Measurements from ENCODE around the gene ALDH1A3.

ALDH1A3 gene

GRCh38 chr15:100875976-100876375 lies 3.7 kb upstream of the ALDH1A3 start:
- no peak for DNase-seq (ENCODE audit: low read depth)
- no peak for TF ChIP-seq CTCF (IDR thresholded peaks at IDR 0.05; ENCODE audit: low read depth, low read length, missing control alignments)
- in situ Hi-C loops (cut with HindIII; ENCODE audit: low sequenced_read_pairs), result no loop called here
- no peak overlapping the region for H3K4me3 ChIP-seq (ENCODE audit: low read depth, low read length)

DNA sequence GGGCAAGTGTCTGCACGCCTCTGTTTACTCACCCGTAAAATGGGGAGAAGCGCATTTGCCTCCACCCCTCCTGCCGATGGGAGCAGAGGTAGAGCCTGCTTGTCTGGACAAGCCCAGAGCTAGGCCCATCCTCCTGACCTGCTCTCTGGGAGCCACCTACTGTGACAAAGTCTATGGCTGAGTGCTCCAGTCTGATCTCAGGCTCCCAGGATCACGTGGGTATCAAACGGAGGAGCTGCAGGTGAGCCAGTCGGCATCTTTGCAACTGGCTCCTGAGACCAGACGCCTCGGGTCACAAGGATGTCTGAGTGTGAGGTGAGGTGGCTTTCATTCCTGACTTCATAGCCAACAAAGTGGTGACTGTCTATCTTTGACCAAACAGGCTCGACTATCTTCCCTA lies 2.1 kb upstream of the ALDH1A3 start:
- no peak for DNase-seq (ENCODE audit: low read depth)
- in situ Hi-C loops (cut with HindIII; ENCODE audit: low sequenced_read_pairs), result no loop called here
- no peak overlapping the region for H3K4me3 ChIP-seq (ENCODE audit: low read depth, low read length)
- TF ChIP-seq CTCF (IDR thresholded peaks at IDR 0.05; ENCODE audit: low read depth, low read length, missing control alignments), result no peak

DNA sequence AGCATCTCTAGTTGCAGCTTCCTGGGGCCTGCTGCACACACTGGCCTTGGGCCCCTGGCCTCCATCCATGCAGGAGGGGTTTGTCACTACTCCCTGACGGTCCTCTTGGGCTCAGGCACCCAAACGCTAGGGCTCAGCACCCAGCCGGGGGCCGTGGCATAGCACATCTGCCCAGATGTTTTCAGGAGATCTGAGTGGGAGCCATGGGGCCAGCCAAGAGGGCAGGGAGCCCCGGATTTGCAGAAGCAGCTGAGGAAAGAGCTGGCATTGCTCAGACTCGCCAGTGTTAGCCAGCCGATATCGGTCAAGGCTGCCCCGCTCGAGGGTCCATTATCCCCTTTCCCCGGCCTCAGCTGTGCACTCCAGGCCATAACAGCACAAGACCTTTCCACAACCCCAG lies 1.5 kb upstream of the ALDH1A3 start:
- H3K4me3 ChIP-seq (ENCODE audit: low read depth, low read length), result no peak overlapping the region
- in situ Hi-C loops (cut with HindIII; ENCODE audit: low sequenced_read_pairs), result no loop called here
- TF ChIP-seq CTCF (IDR thresholded peaks at IDR 0.05; ENCODE audit: low read depth, low read length, missing control alignments), result no peak
- no peak for DNase-seq (ENCODE audit: low read depth)

GRCh38 chr15:100878648-100879047 lies 983 bp upstream of the ALDH1A3 start:
- H3K4me3 ChIP-seq (ENCODE audit: low read depth, low read length), result peak overlapping the region; percentile 53

DNA sequence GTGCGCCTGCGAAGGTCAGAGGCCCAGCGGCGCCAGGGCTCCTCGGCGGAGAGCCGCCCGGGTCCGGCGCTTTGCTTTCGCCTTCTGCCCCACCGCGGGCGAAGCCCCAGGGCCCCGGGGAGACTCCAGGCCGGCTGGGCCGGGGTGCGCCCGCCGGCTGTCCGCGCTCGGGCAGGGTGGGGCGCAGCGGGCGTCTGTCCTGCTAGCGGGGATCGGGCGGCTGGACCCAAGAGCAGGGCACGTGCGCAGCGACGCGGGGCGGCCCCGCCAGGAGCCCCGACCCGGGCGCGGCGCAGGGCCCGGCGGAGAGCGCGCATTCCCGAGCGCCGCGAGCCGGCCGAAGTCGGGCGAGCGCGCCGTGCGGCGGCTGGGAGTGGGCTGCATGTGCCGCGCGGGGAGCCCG lies 569 bp upstream of the ALDH1A3 start:
- in situ Hi-C loops (cut with HindIII; ENCODE audit: low sequenced_read_pairs), result no loop called here

More at GRCh38 chr15:100878648-100879047, 983 bp upstream of the ALDH1A3 start:
- DNase-seq (ENCODE audit: low read depth), result no peak
- in situ Hi-C loops (cut with HindIII; ENCODE audit: low sequenced_read_pairs), result no loop called here
- TF ChIP-seq CTCF (IDR thresholded peaks at IDR 0.05; ENCODE audit: low read depth, low read length, missing control alignments), result no peak

DNA sequence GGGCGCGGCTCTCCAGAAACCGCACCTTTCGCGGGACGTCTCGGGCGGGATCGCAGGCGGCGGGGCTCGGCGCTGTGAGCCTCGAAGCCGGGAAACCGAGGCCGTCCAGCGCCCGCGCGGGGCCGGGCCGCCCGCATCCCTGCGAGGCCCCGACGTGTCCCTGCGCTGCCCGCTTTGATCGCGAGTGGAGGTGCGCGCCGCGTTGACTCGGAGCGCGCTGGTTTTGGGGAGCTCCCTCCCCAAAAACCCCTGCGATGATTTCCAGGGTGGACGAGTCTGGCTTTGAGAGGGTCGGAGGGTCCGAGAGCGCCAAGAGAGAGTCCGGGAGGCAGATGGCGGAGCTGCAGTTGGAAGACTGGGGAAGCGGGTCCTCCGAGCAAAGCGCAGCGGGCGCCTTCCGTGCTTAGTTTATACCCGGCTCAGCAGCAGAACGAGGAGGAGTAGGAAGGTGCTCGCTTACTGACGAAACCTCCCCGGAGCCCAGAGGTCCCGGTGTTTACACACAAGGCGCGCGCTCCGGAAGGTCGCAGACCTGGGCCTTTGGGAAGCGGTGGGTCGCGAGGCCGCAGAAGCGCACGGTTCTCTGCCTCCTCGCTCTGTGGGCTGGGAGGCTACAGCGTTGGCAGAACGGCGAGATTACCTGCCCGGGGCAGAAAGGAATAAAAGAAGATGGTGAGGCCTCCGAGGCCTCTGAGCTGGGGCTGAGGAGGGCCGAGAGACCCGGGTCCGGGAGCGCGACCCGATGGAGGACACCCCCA lies 687 bp downstream of the ALDH1A3 start:
- peak overlapping the region; percentile 53 for H3K4me3 ChIP-seq (ENCODE audit: low read depth, low read length)
- DNase-seq (ENCODE audit: low read depth), result no peak
- TF ChIP-seq CTCF (IDR thresholded peaks at IDR 0.05; ENCODE audit: low read depth, low read length, missing control alignments), result no peak
- in situ Hi-C loops (cut with HindIII; ENCODE audit: low sequenced_read_pairs), result no loop called here

More for the DNA sequence above, 569 bp upstream of the ALDH1A3 start:
- H3K4me3 ChIP-seq (ENCODE audit: low read depth, low read length), result peak overlapping the region; percentile 53
- TF ChIP-seq CTCF (IDR thresholded peaks at IDR 0.05; ENCODE audit: low read depth, low read length, missing control alignments), result no peak
- no peak for DNase-seq (ENCODE audit: low read depth)

Measured in astrocyte of the cerebellum (primary cell).